ENCODE measurements around the gene ZFP28. TPM values are rescaled to one million over a fixed set of nuclear protein-coding genes. Genes with fewer than 3 reads are reported as not detected.
A peak's percentile ranks its signal among the peaks of the same experiment; 100 is the strongest.

ZFP28 gene
- total and polyA plus RNA-seq, 9 donors = 7.8 to 11.9 (median 8.9) TPM

DNA sequence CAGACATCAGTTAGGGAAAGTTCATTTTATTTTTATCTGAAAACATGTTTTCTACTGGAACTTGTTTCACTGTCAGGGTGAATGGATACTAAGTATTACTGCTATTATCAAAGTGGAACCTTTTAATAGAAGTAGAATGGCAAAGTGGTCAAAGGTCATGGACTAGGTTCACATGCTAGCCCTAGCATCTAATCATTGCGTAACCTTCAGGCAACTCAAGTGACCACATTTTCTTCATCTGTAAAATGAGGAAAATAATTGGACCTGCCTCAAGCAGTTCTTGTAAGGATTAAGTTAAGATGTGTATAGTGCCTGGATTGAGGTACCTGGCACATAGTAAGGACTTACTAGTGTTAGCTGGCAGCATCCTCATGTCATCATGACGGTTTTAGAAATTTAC is 5.0 kb downstream of the ZFP28 start:
- no peak for DNase-seq
- H3K27me3 ChIP-seq (ENCODE audit: control insufficient read depth, insufficient read depth, low read length) = no peaks in the 10 kb centered on the region
- peaks cover 36% of the 10 kb centered on the region for H3K36me3 ChIP-seq (ENCODE audit: control insufficient read depth, insufficient read depth, low read length)
- H3K9me3 ChIP-seq (replicated peaks; ENCODE audit: control insufficient read depth, low read depth, low read length) = peaks cover 41% of the 10 kb centered on the region
- H3K27ac ChIP-seq (ENCODE audit: low read length) = no peak overlapping the region
- 67% methylated on average over 1 of the region's 2 CpGs for WGBS (ENCODE audit: insufficient coverage)
- peaks cover 7% of the 10 kb centered on the region for H3K4me1 ChIP-seq (ENCODE audit: control insufficient read depth, insufficient read depth, low read length)
- no peak overlapping the region for H3K4me3 ChIP-seq (ENCODE audit: low read length)

DNA sequence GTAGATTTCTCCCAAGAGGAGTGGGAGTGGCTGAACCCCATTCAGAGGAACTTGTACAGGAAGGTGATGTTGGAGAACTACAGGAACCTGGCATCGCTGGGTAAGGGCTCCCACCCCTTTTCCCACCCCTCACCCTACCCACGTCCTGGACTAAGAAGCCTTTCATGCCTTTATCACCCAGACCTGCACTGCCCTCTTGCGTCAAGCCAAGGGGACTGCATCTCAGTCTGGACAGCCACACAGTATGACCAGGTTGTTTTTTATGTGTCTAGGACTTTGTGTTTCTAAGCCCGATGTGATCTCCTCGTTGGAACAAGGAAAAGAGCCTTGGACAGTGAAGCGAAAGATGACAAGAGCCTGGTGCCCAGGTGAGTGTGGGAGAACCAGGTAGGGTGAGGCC is 8.8 kb downstream of the ZFP28 start:
- WGBS (ENCODE audit: insufficient coverage) = no CpG with 5 or more reads among the region's 6 CpGs
- peaks cover 38% of the 10 kb centered on the region for H3K36me3 ChIP-seq (ENCODE audit: control insufficient read depth, insufficient read depth, low read length)
- no peaks in the 10 kb centered on the region for H3K27me3 ChIP-seq (ENCODE audit: control insufficient read depth, insufficient read depth, low read length)
- H3K4me1 ChIP-seq (ENCODE audit: control insufficient read depth, insufficient read depth, low read length) = no peaks in the 10 kb centered on the region
- H3K9me3 ChIP-seq (replicated peaks; ENCODE audit: control insufficient read depth, low read depth, low read length) = peaks cover 52% of the 10 kb centered on the region
- DNase-seq = no peak
- H3K27ac ChIP-seq (ENCODE audit: low read length) = no peak overlapping the region
- no peak overlapping the region for H3K4me3 ChIP-seq (ENCODE audit: low read length)

DNA sequence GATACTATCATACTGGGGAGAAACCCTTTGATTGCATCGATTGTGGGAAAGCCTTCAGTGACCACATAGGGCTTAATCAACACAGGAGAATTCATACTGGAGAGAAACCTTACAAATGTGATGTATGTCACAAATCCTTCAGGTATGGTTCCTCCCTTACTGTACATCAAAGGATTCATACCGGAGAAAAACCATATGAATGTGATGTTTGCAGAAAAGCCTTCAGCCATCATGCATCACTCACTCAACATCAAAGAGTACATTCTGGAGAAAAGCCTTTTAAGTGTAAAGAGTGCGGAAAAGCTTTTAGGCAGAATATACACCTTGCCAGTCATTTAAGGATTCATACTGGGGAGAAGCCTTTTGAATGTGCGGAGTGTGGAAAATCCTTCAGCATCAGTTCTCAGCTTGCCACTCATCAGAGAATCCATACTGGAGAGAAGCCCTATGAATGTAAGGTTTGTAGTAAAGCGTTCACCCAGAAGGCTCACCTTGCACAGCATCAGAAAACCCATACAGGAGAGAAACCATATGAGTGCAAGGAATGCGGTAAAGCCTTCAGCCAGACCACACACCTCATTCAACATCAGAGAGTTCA is 15.6 kb downstream of the ZFP28 start:
- peaks cover 52% of the 10 kb centered on the region for H3K9me3 ChIP-seq (replicated peaks; ENCODE audit: control insufficient read depth, low read depth, low read length)
- WGBS (ENCODE audit: insufficient coverage) = no CpG with 5 or more reads among the region's 6 CpGs
- no peaks in the 10 kb centered on the region for H3K4me1 ChIP-seq (ENCODE audit: control insufficient read depth, insufficient read depth, low read length)
- H3K36me3 ChIP-seq (ENCODE audit: control insufficient read depth, insufficient read depth, low read length) = peaks cover 36% of the 10 kb centered on the region
- no peaks in the 10 kb centered on the region for H3K27me3 ChIP-seq (ENCODE audit: control insufficient read depth, insufficient read depth, low read length)
- no peak overlapping the region for H3K27ac ChIP-seq (ENCODE audit: low read length)
- no peak overlapping the region for H3K4me3 ChIP-seq (ENCODE audit: low read length)
- no peak for DNase-seq

GRCh38 chr19:56562766-56563165 is 24.0 kb downstream of the ZFP28 start:
- H3K4me3 ChIP-seq (ENCODE audit: low read length) = no peak overlapping the region
- H3K36me3 ChIP-seq (ENCODE audit: control insufficient read depth, insufficient read depth, low read length) = peaks cover 2% of the 10 kb centered on the region
- H3K27me3 ChIP-seq (ENCODE audit: control insufficient read depth, insufficient read depth, low read length) = no peaks in the 10 kb centered on the region
- H3K27ac ChIP-seq (ENCODE audit: low read length) = no peak overlapping the region
- no peak for DNase-seq
- no CpG with 5 or more reads among the region's 2 CpGs for WGBS (ENCODE audit: insufficient coverage)
- peaks cover 4% of the 10 kb centered on the region for H3K4me1 ChIP-seq (ENCODE audit: control insufficient read depth, insufficient read depth, low read length)
- H3K9me3 ChIP-seq (replicated peaks; ENCODE audit: control insufficient read depth, low read depth, low read length) = peaks cover 55% of the 10 kb centered on the region

- H3K36me3 ChIP-seq (ENCODE audit: control insufficient read depth, insufficient read depth, low read length) = peaks cover 31% of the 10 kb centered on the region
- DNase-seq = no peak
These were observed 28.1 kb downstream of the ZFP28 start for GRCh38 chr19:56566904-56567273.

GRCh38 chr19:56567274-56568120 is 28.7 kb downstream of the ZFP28 start, which contains the start of gene ZNF470:
Gene ZNF470 (plus strand): TSS chr19:56567468. CDS start chr19:56570312, 2,844 bp downstream.
- Histone ChIP-seq H3K27me3 (ENCODE audit: control insufficient read depth, insufficient read depth, low read length) (no peaks in the 10 kb centered on the region), H3K4me1 (ENCODE audit: control insufficient read depth, insufficient read depth, low read length) (peaks cover 10% of the 10 kb centered on the region), H3K27ac (ENCODE audit: low read length) (peak within 1 kb of the TSS; percentile 82), H3K9me3 (replicated peaks; ENCODE audit: control insufficient read depth, low read depth, low read length) (peaks cover 53% of the 10 kb centered on the region), H3K4me3 (ENCODE audit: low read length) (peak within 1 kb of the TSS; percentile 96), H3K36me3 (ENCODE audit: control insufficient read depth, insufficient read depth, low read length) (peaks cover 33% of the 10 kb centered on the region)
- peak; percentile 97 for DNase-seq
- WGBS (ENCODE audit: insufficient coverage) = 3% methylated on average over 60 of the region's 66 CpGs

More at GRCh38 chr19:56566904-56567273, 28.1 kb downstream of the ZFP28 start:
- Histone ChIP-seq H3K4me1 (ENCODE audit: control insufficient read depth, insufficient read depth, low read length) (peaks cover 10% of the 10 kb centered on the region), H3K4me3 (ENCODE audit: low read length) (peak overlapping the region; percentile 96), H3K9me3 (replicated peaks; ENCODE audit: control insufficient read depth, low read depth, low read length) (peaks cover 54% of the 10 kb centered on the region), H3K27ac (ENCODE audit: low read length) (peak overlapping the region; percentile 82), H3K27me3 (ENCODE audit: control insufficient read depth, insufficient read depth, low read length) (no peaks in the 10 kb centered on the region)
- under 1% methylated on average over 21 of the region's 23 CpGs for WGBS (ENCODE audit: insufficient coverage)

DNA sequence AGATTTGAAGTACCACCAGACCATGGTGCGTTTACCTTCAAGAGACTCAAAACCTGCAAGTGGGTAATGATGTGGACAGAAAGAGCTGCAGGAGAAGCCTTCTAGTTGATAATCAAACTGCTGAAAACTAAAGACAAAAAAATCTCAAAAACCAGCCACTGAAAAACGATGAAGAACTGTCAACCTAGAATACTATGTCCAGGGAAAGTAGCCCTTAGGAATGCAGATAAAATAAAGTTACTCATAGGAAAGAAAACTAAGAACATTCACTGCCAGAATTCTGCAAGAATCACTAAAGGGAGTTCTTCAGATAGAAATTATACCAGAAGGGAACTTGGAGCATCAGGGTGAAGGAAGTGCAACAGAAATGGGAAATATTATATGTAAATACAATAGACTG is 33.8 kb downstream of the ZFP28 start:
- WGBS (ENCODE audit: insufficient coverage) = no CpG with 5 or more reads among the region's 2 CpGs
- Histone ChIP-seq H3K36me3 (ENCODE audit: control insufficient read depth, insufficient read depth, low read length) (peaks cover 48% of the 10 kb centered on the region), H3K9me3 (replicated peaks; ENCODE audit: control insufficient read depth, low read depth, low read length) (peaks cover 60% of the 10 kb centered on the region)

GRCh38 chr19:56573914-56574313 is 35.2 kb downstream of the ZFP28 start:
- Histone ChIP-seq H3K27me3 (ENCODE audit: control insufficient read depth, insufficient read depth, low read length) (no peaks in the 10 kb centered on the region), H3K4me3 (ENCODE audit: low read length) (no peak overlapping the region), H3K27ac (ENCODE audit: low read length) (no peak overlapping the region), H3K36me3 (ENCODE audit: control insufficient read depth, insufficient read depth, low read length) (peaks cover 48% of the 10 kb centered on the region), H3K4me1 (ENCODE audit: control insufficient read depth, insufficient read depth, low read length) (no peaks in the 10 kb centered on the region), H3K9me3 (replicated peaks; ENCODE audit: control insufficient read depth, low read depth, low read length) (peaks cover 68% of the 10 kb centered on the region)
- no CpG with 5 or more reads among the region's 3 CpGs for WGBS (ENCODE audit: insufficient coverage)
- DNase-seq = no peak

More for the DNA sequence above, 33.8 kb downstream of the ZFP28 start:
- peaks cover 8% of the 10 kb centered on the region for H3K4me1 ChIP-seq (ENCODE audit: control insufficient read depth, insufficient read depth, low read length)
- H3K27ac ChIP-seq (ENCODE audit: low read length) = no peak overlapping the region
- DNase-seq = no peak
- no peak overlapping the region for H3K4me3 ChIP-seq (ENCODE audit: low read length)
- no peaks in the 10 kb centered on the region for H3K27me3 ChIP-seq (ENCODE audit: control insufficient read depth, insufficient read depth, low read length)

DNA sequence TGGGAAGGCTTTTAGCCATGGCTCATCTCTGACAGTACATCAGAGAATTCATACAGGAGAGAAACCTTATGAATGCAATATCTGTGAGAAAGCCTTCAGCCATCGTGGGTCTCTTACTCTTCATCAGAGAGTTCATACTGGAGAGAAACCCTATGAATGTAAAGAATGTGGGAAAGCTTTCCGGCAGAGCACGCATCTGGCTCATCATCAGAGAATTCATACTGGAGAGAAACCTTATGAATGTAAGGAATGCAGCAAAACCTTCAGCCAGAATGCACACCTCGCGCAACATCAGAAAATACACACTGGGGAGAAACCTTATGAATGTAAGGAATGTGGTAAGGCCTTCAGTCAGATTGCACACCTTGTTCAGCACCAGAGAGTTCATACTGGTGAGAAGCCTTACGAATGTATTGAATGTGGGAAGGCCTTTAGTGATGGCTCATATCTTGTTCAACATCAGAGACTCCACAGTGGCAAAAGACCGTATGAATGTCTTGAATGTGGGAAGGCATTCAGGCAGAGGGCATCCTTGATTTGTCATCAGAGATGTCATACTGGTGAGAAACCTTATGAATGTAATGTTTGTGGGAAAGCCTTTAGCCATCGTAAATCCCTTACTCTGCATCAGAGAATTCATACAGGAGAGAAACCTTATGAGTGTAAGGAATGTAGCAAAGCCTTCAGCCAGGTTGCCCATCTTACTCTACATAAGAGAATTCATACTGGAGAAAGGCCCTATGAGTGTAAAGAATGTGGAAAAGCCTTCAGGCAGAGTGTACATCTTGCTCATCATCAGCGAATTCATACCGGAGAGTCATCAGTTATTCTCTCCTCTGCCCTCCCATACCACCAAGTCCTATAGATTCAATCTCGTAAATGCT is 39.2 kb downstream of the ZFP28 start:
- H3K36me3 ChIP-seq (ENCODE audit: control insufficient read depth, insufficient read depth, low read length) = peaks cover 23% of the 10 kb centered on the region
- H3K27me3 ChIP-seq (ENCODE audit: control insufficient read depth, insufficient read depth, low read length) = no peaks in the 10 kb centered on the region
- no peak overlapping the region for H3K4me3 ChIP-seq (ENCODE audit: low read length)
- no peak for DNase-seq
- 100% methylated on average over 5 of the region's 11 CpGs for WGBS (ENCODE audit: insufficient coverage)
- no peak overlapping the region for H3K27ac ChIP-seq (ENCODE audit: low read length)
- no peaks in the 10 kb centered on the region for H3K4me1 ChIP-seq (ENCODE audit: control insufficient read depth, insufficient read depth, low read length)
- H3K9me3 ChIP-seq (replicated peaks; ENCODE audit: control insufficient read depth, low read depth, low read length) = peaks cover 73% of the 10 kb centered on the region

- no peak overlapping the region for H3K27ac ChIP-seq (ENCODE audit: low read length)
- DNase-seq = no peak
- 49% methylated on average over 4 of the region's 4 CpGs for WGBS (ENCODE audit: insufficient coverage)
- H3K9me3 ChIP-seq (replicated peaks; ENCODE audit: control insufficient read depth, low read depth, low read length) = peaks cover 6% of the 10 kb centered on the region
- H3K4me1 ChIP-seq (ENCODE audit: control insufficient read depth, insufficient read depth, low read length) = peaks cover 10% of the 10 kb centered on the region
- no peaks in the 10 kb centered on the region for H3K27me3 ChIP-seq (ENCODE audit: control insufficient read depth, insufficient read depth, low read length)
- peaks cover 22% of the 10 kb centered on the region for H3K36me3 ChIP-seq (ENCODE audit: control insufficient read depth, insufficient read depth, low read length)
- H3K4me3 ChIP-seq (ENCODE audit: low read length) = no peak overlapping the region
These were observed 55.7 kb downstream of the ZFP28 start for GRCh38 chr19:56594446-56594782.
